HepG2 (cell line): ENCODE measurements around the gene GSAP. TPM values are rescaled to one million over a fixed set of nuclear protein-coding genes. Genes with fewer than 3 reads are reported as not detected.

ENCODE experiments used
- BRD4 ChIP-seq: sonication (generic); formaldehyde crosslinking; IDR thresholded peaks from 2 replicates; pipeline ENCODE4 v1.4.0; 2020; ENCODE audit warnings: missing genetic modification reagents
- DNMT3B ChIP-seq: conservative IDR thresholded peaks from 2 replicates; pipeline ENCODE4 v1.6.1; 2016; ENCODE audit warnings: missing biosample characterization, control low read depth
- EZH2 ChIP-seq: conservative IDR thresholded peaks from 2 replicates; pipeline ENCODE4 v1.6.1; 2012; ENCODE audit warnings: mild to moderate bottlenecking, low read depth, low read length, moderate library complexity
- GFI1 ChIP-seq: sonication (generic); formaldehyde crosslinking; IDR thresholded peaks from 2 replicates; pipeline ENCODE4 v1.5.0; 2020; ENCODE audit warnings: missing genetic modification reagents, mild to moderate bottlenecking, borderline replicate concordance
- GMEB1 ChIP-seq: sonication (generic); formaldehyde crosslinking; IDR thresholded peaks from 2 replicates; pipeline ENCODE4 v1.5.1; 2020; ENCODE audit warnings: missing genetic modification reagents, mild to moderate bottlenecking, borderline replicate concordance
- NFAT5 ChIP-seq: sonication (generic); formaldehyde crosslinking; IDR thresholded peaks from 2 replicates; pipeline ENCODE4 v1.4.0; 2020; ENCODE audit warnings: missing genetic modification reagents
- NFE2L2 ChIP-seq: fragments of 150-350 bp; IDR thresholded peaks from 2 replicates; pipeline ENCODE4 v1.6.1; 2014; ENCODE audit warnings: low read length
- SMAD9 ChIP-seq: sonication (generic); formaldehyde crosslinking; IDR thresholded peaks from 2 replicates; pipeline ENCODE4 v1.5.1; 2020; ENCODE audit warnings: mild to moderate bottlenecking, missing genetic modification reagents
- SNRNP70 ChIP-seq: fragments of 200-400 bp; formaldehyde crosslinking; IDR thresholded peaks from 2 replicates; pipeline ENCODE4 v1.6.1; 2017; ENCODE audit warnings: mild to moderate bottlenecking, low read depth, low read length, moderate library complexity
- TAF1 ChIP-seq: sonication (generic); formaldehyde crosslinking; IDR thresholded peaks from 2 replicates; pipeline ENCODE4 v1.4.0; 2020; ENCODE audit warnings: missing genetic modification reagents
- TBX3 ChIP-seq: fragments of 450-650 bp; IDR thresholded peaks from 2 replicates; pipeline ENCODE4 v1.6.1; 2017; ENCODE audit warnings: antibody characterized with exemption, mild to moderate bottlenecking, inconsistent platforms, borderline replicate concordance
- ZNF124 ChIP-seq: sonication (generic); formaldehyde crosslinking; IDR thresholded peaks from 2 replicates; pipeline ENCODE4 v1.4.0; 2020; ENCODE audit warnings: missing genetic modification reagents
- ZNF276 ChIP-seq: sonication (generic); formaldehyde crosslinking; IDR thresholded peaks from 2 replicates; pipeline ENCODE4 v1.4.0; 2020; ENCODE audit warnings: mild to moderate bottlenecking, low read depth, missing genetic modification reagents
- ZSCAN21 ChIP-seq: sonication (generic); formaldehyde crosslinking; IDR thresholded peaks from 2 replicates; pipeline ENCODE4 v1.8.0; 2022; ENCODE audit warnings: mild to moderate bottlenecking, missing genetic modification reagents, moderate library complexity, borderline replicate concordance
- ZSCAN31 ChIP-seq: sonication (generic); formaldehyde crosslinking; IDR thresholded peaks from 2 replicates; pipeline ENCODE4 v1.5.0; 2020; ENCODE audit warnings: low read depth, mild to moderate bottlenecking, missing genetic modification reagents
- polyA plus RNA-seq, 8 experiments: library from polyadenylated mRNA; depleted of rRNA in 3 of 8; stranded (reverse) in 7 of 8; unstranded in 1 of 8; fragments of >200 nt; fragmentation: Illumina TruSeq in 4 of 8; extraction: Trizol in 4 of 8; gene quantifications; 2 replicates each; pipeline versions ENCODE4 v1.2.1 to v1.2.3, GENCODE V29; 2011 to 2016; ENCODE audit warnings: low read depth in 4 of 8, missing spikeins in 1 of 8, mixed read lengths in 1 of 8; ENCODE audit not compliant: insufficient read depth in 1 of 8
- total RNA-seq, 5 experiments: library from RNA; depleted of rRNA; stranded (reverse); fragments of >200 nt; fragmentation: Illumina TruSeq; extraction: Trizol; gene quantifications; 2 replicates each; pipeline ENCODE4 v1.2.3, GENCODE V29; 2016; ENCODE audit warnings: low read depth in 1 of 5
- TF ChIP-seq, protein P1 (sequence below): sonication (generic); formaldehyde crosslinking; IDR thresholded peaks from 2 replicates; pipeline ENCODE4 v1.9.0; 2021; ENCODE audit warnings: missing genetic modification reagents, mild to moderate bottlenecking, borderline replicate concordance
- TF ChIP-seq, protein P2 (sequence below): sonication (generic); formaldehyde crosslinking; IDR thresholded peaks from 2 replicates; pipeline ENCODE4 v1.9.0; 2022; ENCODE audit warnings: low read depth, missing genetic modification reagents

Gene GSAP
- total and polyA plus RNA-seq, 2 of the 13 experiments (the other 11 are each of a cell fraction or from before 2014, with no cell fraction given) = 34.6 to 40.6 TPM

GRCh38 chr7:77415823-77416620 is at the start of gene GSAP (continued):
- TF ChIP-seq EZH2 (no peak), DNMT3B (CRISPR knock-in tag) (no peak), GFI1 (CRISPR knock-in tag) (peak; percentile 54; the same call in 1 of the 2 replicates), TAF1 (CRISPR knock-in tag) (peak; percentile 70), GMEB1 (CRISPR knock-in tag) (0 out of 2 replicates have a peak, but pooled peaks have one; percentile 18), NFAT5 (peak; percentile 79), TBX3 (no peak), ZNF124 (CRISPR knock-in tag) (no peak), NFE2L2 (no peak), SMAD9 (CRISPR knock-in tag) (no peak), BRD4 (CRISPR knock-in tag) (peak; percentile 95), ZSCAN21 (CRISPR knock-in tag) (peak; percentile 14; the same call in 1 of the 2 replicates), ZSCAN31 (no peak), ZNF276 (no peak), SNRNP70 (no peak)
- TF ChIP-seq, protein P1, sequence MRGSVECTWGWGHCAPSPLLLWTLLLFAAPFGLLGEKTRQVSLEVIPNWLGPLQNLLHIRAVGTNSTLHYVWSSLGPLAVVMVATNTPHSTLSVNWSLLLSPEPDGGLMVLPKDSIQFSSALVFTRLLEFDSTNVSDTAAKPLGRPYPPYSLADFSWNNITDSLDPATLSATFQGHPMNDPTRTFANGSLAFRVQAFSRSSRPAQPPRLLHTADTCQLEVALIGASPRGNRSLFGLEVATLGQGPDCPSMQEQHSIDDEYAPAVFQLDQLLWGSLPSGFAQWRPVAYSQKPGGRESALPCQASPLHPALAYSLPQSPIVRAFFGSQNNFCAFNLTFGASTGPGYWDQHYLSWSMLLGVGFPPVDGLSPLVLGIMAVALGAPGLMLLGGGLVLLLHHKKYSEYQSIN (CRISPR knock-in tag) = no peak
- TF ChIP-seq, protein P2, sequence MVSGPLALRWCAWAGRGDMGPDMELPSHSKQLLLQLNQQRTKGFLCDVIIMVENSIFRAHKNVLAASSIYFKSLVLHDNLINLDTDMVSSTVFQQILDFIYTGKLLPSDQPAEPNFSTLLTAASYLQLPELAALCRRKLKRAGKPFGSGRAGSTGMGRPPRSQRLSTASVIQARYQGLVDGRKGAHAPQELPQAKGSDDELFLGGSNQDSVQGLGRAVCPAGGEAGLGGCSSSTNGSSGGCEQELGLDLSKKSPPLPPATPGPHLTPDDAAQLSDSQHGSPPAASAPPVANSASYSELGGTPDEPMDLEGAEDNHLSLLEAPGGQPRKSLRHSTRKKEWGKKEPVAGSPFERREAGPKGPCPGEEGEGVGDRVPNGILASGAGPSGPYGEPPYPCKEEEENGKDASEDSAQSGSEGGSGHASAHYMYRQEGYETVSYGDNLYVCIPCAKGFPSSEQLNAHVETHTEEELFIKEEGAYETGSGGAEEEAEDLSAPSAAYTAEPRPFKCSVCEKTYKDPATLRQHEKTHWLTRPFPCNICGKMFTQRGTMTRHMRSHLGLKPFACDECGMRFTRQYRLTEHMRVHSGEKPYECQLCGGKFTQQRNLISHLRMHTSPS = peak; percentile 54; the same call in 1 of the 2 replicates
